H9 (cell line): ENCODE results near the gene SELENOS. TPM values are rescaled to one million over a fixed set of nuclear protein-coding genes. Genes with fewer than 3 reads are reported as not detected.

Source experiments
- DNase-seq: peaks from one replicate; pipeline ENCODE4 v3.0.0-alpha.2; 2017
- H2AFZ ChIP-seq: one replicate; pipeline ENCODE4 v1.6.1; 2013; ENCODE audit warnings: mild to moderate bottlenecking, low read length, control low read depth, moderate library complexity
- H2AK5ac ChIP-seq: 2 replicates; pipeline ENCODE4 v1.6.1; 2013; ENCODE audit warnings: low read length, control low read depth, mixed read lengths; ENCODE audit not compliant: insufficient read length
- H2BK120ac ChIP-seq: one replicate; pipeline ENCODE4 v1.6.1; 2013; ENCODE audit warnings: low read depth, mild to moderate bottlenecking, low read length, control low read depth, inconsistent platforms; ENCODE audit not compliant: poor library complexity, severe bottlenecking
- H2BK12ac ChIP-seq: 2 replicates; pipeline ENCODE4 v1.6.1; 2013; ENCODE audit warnings: low read length, control low read depth, mixed read lengths, low read depth; ENCODE audit not compliant: insufficient read length
- H2BK15ac ChIP-seq: 2 replicates; pipeline ENCODE4 v1.6.1; 2013; ENCODE audit warnings: low read depth, low read length, control low read depth
- H2BK20ac ChIP-seq: one replicate; pipeline ENCODE4 v1.6.1; 2013; ENCODE audit warnings: low read depth, mild to moderate bottlenecking, low read length, control low read depth, inconsistent platforms; ENCODE audit not compliant: poor library complexity, severe bottlenecking
- H2BK5ac ChIP-seq: 2 replicates; pipeline ENCODE4 v1.6.1; 2013; ENCODE audit warnings: low read length, control low read depth, mixed read lengths; ENCODE audit not compliant: insufficient read length
- H3K14ac ChIP-seq: 2 replicates; pipeline ENCODE4 v1.6.1; 2013; ENCODE audit warnings: low read length, control low read depth; ENCODE audit not compliant: insufficient read depth
- H3K18ac ChIP-seq: 2 replicates; pipeline ENCODE4 v1.6.1; 2013; ENCODE audit warnings: low read depth, mild to moderate bottlenecking, mixed read lengths, low read length, control low read depth; ENCODE audit not compliant: insufficient read length
- H3K23ac ChIP-seq: 2 replicates; pipeline ENCODE4 v1.6.1; 2013; ENCODE audit warnings: low read length, control low read depth, mixed read lengths, low read depth; ENCODE audit not compliant: insufficient read length
- H3K23me2 ChIP-seq: 2 replicates; pipeline ENCODE4 v1.6.1; 2013; ENCODE audit warnings: low read depth, mild to moderate bottlenecking, mixed read lengths, low read length, control low read depth; ENCODE audit not compliant: insufficient read length, poor library complexity, severe bottlenecking
- H3K27ac ChIP-seq: 2 replicates; pipeline ENCODE4 v1.5.1; 2013; ENCODE audit warnings: low read length, control low read depth, mixed read lengths, low read depth; ENCODE audit not compliant: insufficient read length
- H3K27me3 ChIP-seq: 2 replicates; pipeline ENCODE4 v1.6.1; 2013; ENCODE audit warnings: low read length, control low read depth, inconsistent platforms; ENCODE audit not compliant: insufficient read depth
- H3K4ac ChIP-seq: 2 replicates; pipeline ENCODE4 v1.6.1; 2013; ENCODE audit warnings: low read depth, mild to moderate bottlenecking, control low read depth, inconsistent platforms, low read length, moderate library complexity
- H3K4me1 ChIP-seq: 2 replicates; pipeline ENCODE4 v1.6.1; 2013; ENCODE audit warnings: low read length, control low read depth, inconsistent platforms; ENCODE audit not compliant: insufficient read depth
- H3K4me2 ChIP-seq: 2 replicates; pipeline ENCODE4 v1.6.1; 2013; ENCODE audit warnings: low read length, control low read depth, mixed read lengths; ENCODE audit not compliant: insufficient read length, insufficient read depth
- H3K56ac ChIP-seq: 2 replicates; pipeline ENCODE4 v1.6.1; 2013; ENCODE audit warnings: low read depth, mild to moderate bottlenecking, mixed read lengths, low read length, control low read depth; ENCODE audit not compliant: insufficient read length
- H3K79me1 ChIP-seq: 2 replicates; pipeline ENCODE4 v1.6.1; 2013; ENCODE audit warnings: low read depth, mild to moderate bottlenecking, moderate library complexity, low read length, control low read depth, inconsistent platforms; ENCODE audit not compliant: insufficient read depth, poor library complexity, severe bottlenecking
- H3K79me2 ChIP-seq: 2 replicates; pipeline ENCODE4 v1.6.1; 2013; ENCODE audit warnings: low read length, control low read depth, inconsistent platforms; ENCODE audit not compliant: insufficient read depth
- H3K9ac ChIP-seq: 2 replicates; pipeline ENCODE4 v1.6.1; 2013; ENCODE audit warnings: low read length, control low read depth, mixed read lengths; ENCODE audit not compliant: insufficient read length; ENCODE audit errors: extremely low read depth
- H3K9me3 ChIP-seq: one replicate; pipeline ENCODE4 v1.6.1; 2013; ENCODE audit warnings: low read depth, low read length, inconsistent platforms; ENCODE audit not compliant: control insufficient read depth
- H3T11ph ChIP-seq: one replicate; pipeline ENCODE4 v1.6.1; 2013; ENCODE audit warnings: mild to moderate bottlenecking, low read length, control low read depth, inconsistent platforms
- H4K20me1 ChIP-seq: one replicate; pipeline ENCODE4 v1.6.1; 2013; ENCODE audit not compliant: control insufficient read depth, insufficient read length, insufficient read depth
- H4K5ac ChIP-seq: 2 replicates; pipeline ENCODE4 v1.6.1; 2013; ENCODE audit warnings: low read depth, mild to moderate bottlenecking, mixed read lengths, low read length, control low read depth; ENCODE audit not compliant: insufficient read length
- H4K8ac ChIP-seq: replicated peaks from 2 replicates; pipeline ENCODE4 v1.6.1; 2013; ENCODE audit warnings: low read length, control low read depth, mixed read lengths, low read depth; ENCODE audit not compliant: insufficient read length
- H4K91ac ChIP-seq: 2 replicates; pipeline ENCODE4 v1.6.1; 2013; ENCODE audit warnings: low read depth, mild to moderate bottlenecking, moderate library complexity, mixed read lengths, low read length, control low read depth; ENCODE audit not compliant: insufficient read length
- H3K27ac Mint-ChIP-seq, 3 experiments: 2 replicates in 2 of 3; 3 replicates in 1 of 3; pipeline ENCODE4 v1.8.0; 2020 to 2021; ENCODE audit warnings: mixed read lengths in 3 of 3, mild to moderate bottlenecking in 1 of 3, moderate library complexity in 1 of 3
- H3K27me3 Mint-ChIP-seq: 2 replicates; pipeline ENCODE4 v1.8.0; 2021; ENCODE audit warnings: low read depth, mild to moderate bottlenecking, moderate library complexity, mixed read lengths
- H3K36me3 Mint-ChIP-seq, 3 experiments: 2 replicates in 2 of 3; 3 replicates in 1 of 3; pipeline ENCODE4 v1.8.0; 2020 to 2021; ENCODE audit warnings: low read depth in 3 of 3, mixed read lengths in 3 of 3; ENCODE audit not compliant: insufficient read depth in 1 of 3
- H3K4me1 Mint-ChIP-seq, 2 experiments: 2 replicates each; pipeline ENCODE4 v1.8.0; 2020; ENCODE audit warnings: mixed read lengths in 2 of 2
- H3K4me3 Mint-ChIP-seq, 2 experiments: 2 replicates in 1 of 2; 3 replicates in 1 of 2; pipeline ENCODE4 v1.8.0; 2020 to 2021; ENCODE audit warnings: mild to moderate bottlenecking in 2 of 2, mixed read lengths in 2 of 2, moderate library complexity in 1 of 2
- H3K9me3 Mint-ChIP-seq, 2 experiments: 2 replicates in 1 of 2; 3 replicates in 1 of 2; pipeline ENCODE4 v1.8.0; 2020; ENCODE audit warnings: mild to moderate bottlenecking in 2 of 2, mixed read lengths in 2 of 2, moderate library complexity in 1 of 2
- CTCF ChIP-seq: fragments of 200-600 bp; sonication (generic); conservative IDR thresholded peaks from 3 replicates; pipeline ENCODE4 v1.8.0; 2021; ENCODE audit warnings: antibody characterized with exemption, mild to moderate bottlenecking
- WGBS: extraction: QIAGEN DNeasy Blood & Tissue Kit; methylation state at CpG from one replicate; pipeline ENCODE4 v1.1.7; 2013; ENCODE audit warnings: missing lambda C conversion rate, low lambda C conversion rate, mixed read lengths; ENCODE audit not compliant: insufficient read length; ENCODE audit errors: extremely low coverage; 5-methylcytosine and 5-hydroxymethylcytosine counted together
- total RNA-seq: library from RNA; stranded (reverse); gene quantifications from 2 replicates; pipeline ENCODE4 v1.2.1, GENCODE V29; 2021

The SELENOS gene
- total RNA-seq, 1 experiment from 2014 or later: 57.7 TPM

DNA sequence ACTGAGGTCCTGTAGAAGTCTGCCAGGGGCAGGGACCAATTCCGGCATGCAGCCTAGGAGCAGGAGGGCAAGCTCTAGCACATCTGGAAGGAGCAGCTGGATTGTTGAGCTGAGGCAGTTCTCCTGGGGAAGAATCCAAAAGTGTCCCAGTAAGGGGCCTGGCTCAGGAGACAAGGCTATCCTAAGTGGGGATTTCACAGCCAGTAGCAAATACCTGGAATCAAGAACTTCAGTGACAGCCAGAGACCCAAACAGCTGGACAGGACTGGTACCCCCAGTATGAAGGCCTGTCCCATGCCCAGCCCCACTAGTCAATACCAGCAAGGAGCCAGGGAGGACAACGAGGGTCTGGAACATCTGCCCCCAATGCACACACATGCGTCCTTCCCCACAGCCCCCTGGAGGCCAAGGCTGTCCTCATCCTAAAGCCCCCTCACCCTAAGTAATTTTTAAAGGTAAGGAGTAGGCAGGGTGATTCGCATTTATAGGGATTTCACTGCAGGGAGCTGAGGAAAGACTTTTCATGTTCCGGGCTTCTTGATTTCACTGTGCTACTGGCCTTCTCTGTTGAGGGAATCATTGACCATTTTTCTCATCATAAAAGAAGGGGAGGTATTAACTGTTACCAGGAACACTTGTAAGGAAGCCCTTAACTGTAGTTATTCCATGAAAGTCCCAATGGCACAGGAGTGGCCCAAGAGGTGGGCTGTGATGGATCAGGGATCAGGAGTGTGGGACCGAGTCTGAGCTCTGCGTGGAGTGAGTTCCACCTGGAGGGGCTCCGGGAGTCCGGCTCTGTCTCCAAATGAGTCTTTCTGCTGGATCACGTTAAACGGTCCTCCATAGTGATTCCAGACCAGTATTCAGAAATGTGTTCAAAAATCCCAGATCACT is 22.9 kb downstream of the SELENOS start:
- peak; percentile 35; the same call in 2 of the 3 replicates for TF ChIP-seq CTCF
- Histone ChIP-seq H3K79me1 (no peaks in the 10 kb centered on the region), H3K4me1 (peaks cover 7% of the 10 kb centered on the region; the same call in 1 of the 2 replicates), H3K4ac (no peak overlapping the region), H3K23me2 (peaks cover 14% of the 10 kb centered on the region), H3K23ac (no peak overlapping the region), H3K27ac (no peak overlapping the region), H3K14ac (no peak overlapping the region), H2BK5ac (no peak overlapping the region), H2BK12ac (no peak overlapping the region), H3K79me2 (peaks cover 14% of the 10 kb centered on the region), H2BK15ac (no peak overlapping the region), H4K8ac (no peak overlapping the region), H2AK5ac (no peak overlapping the region), H3K9me3 (no peaks in the 10 kb centered on the region), H3K27me3 (no peaks in the 10 kb centered on the region), H4K5ac (no peak overlapping the region), H2BK120ac (no peak overlapping the region), H3T11ph (no peak overlapping the region), H3K4me2 (no peak overlapping the region), H4K20me1 (no peaks in the 10 kb centered on the region), H3K56ac (no peak overlapping the region), H2AFZ (no peak overlapping the region), H3K18ac (no peak overlapping the region), H4K91ac (no peak overlapping the region), H3K9ac (no peak overlapping the region), H2BK20ac (no peak overlapping the region)
- Mint-ChIP-seq H3K27ac (no peak overlapping the region; a peak in 1 of 7 replicates), H3K4me1 (peaks cover 45 to 56% of the 10 kb centered on the region in 2 experiments), H3K4me3 (no peak overlapping the region), H3K9me3 (no peaks in the 10 kb centered on the region), H3K36me3 (peaks cover 0 to 5% (median 3%) of the 10 kb centered on the region in 3 experiments; a peak in 3 of 7 replicates), H3K27me3 (peaks cover 2% of the 10 kb centered on the region)
- no CpG with 5 or more reads among the region's 11 CpGs for WGBS
- no peak for DNase-seq
